Islet precursor cell (in vitro differentiated cells): ENCODE measurements around the gene SNCAIP.
"Not testable (repeated sequence)": the region's sequence is repeated elsewhere in the genome, so short reads cannot be mapped to it uniquely, and the experiment has no call there.

Experiments used
- DNase-seq: peaks from one replicate; pipeline ENCODE4 v3.0.0-alpha.2; 2018

Gene SNCAIP

DNA sequence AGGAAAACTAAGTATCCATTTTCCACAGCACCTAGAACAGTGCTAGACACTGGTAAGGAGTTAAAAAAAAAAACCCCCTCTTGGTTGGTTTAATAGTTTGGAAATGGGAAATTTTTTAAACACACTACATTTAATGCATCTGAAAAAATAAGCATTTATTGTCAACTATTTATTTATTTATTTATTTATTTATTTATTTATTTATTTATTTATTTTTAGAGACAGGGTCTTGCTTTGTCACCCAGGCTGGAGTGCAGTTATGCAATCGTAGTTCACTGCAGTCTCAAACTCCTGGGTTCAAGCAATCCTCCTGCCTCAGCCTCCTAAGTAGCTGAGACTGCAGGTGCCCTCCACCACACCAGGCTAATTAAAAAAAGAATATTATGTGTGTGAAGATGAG, 51.6 kb downstream of the SNCAIP start:
- no peak for DNase-seq

DNA sequence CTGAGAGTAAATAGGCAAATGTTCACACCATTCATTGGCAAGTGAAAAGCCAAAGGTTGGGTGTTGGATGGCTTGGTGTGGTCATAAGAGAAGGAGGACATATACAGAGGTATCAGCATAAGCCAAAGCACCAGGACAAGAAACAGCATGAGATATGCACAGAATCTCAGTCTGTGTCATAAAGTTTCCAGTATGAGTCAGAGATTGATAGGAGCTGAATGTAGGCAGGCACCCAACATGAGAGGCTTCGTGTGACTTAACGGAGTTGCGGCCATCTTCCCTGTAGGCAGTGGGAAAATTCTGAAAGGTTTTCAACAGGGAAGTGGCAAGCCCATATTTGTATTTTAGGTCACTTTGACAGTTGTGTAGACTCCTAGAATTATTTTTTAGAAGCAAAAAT, 54.5 kb downstream of the SNCAIP start:
- no peak for DNase-seq

DNA sequence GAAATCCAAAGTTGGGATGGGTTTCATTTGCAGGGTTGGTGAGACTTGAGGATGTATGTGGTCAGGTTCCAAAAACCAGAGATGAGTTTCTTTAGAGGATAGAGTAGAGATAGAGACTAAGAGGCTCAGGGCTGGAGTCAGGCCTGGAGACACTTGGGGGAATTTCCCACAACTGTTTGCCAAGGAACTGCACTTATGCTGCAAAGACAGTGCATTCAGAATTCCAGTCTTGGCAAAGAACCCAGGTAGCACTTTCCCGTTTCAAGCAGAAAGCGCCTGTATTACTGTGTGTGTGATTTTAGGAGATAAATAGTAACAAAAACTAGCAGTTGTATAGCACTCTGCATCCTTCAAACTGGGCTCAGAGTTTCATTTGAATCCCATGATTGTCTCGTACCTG, 55.4 kb downstream of the SNCAIP start:
- DNase-seq, result no peak

DNA sequence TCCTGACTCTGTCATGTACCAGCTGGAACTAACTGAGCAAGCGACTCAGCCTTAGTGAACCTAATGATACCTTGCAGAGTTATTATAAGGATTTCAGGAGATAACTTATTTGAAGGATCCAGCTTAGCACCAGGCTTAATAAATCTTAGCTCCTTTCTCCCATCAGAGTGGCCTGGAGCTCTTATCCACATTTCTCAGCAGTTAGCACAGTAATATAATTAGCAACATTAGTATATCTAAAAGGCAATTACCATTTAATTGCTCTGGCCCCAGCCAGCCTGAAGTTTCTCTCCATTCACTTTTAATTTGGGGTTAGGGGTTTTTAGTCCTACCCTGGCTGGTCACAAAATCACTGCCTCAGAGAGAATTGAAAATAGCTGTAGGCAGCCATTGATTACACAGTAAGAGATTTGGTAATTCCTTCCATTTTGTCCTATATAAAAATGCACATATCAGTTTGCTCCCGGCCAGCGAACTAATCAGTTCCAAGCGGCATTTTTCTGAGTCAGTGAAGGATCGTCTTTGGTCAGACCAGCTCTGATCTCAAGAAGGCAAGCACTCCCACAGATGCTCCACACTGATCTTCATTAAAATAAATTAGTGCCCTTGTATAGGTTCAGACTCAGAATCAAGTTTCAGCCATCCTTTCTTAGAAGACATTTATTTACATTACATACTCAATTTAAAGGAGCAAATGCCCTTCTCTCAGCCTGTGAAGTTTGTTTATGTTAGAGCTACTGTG, 56.6 kb downstream of the SNCAIP start:
- no peak for DNase-seq

DNA sequence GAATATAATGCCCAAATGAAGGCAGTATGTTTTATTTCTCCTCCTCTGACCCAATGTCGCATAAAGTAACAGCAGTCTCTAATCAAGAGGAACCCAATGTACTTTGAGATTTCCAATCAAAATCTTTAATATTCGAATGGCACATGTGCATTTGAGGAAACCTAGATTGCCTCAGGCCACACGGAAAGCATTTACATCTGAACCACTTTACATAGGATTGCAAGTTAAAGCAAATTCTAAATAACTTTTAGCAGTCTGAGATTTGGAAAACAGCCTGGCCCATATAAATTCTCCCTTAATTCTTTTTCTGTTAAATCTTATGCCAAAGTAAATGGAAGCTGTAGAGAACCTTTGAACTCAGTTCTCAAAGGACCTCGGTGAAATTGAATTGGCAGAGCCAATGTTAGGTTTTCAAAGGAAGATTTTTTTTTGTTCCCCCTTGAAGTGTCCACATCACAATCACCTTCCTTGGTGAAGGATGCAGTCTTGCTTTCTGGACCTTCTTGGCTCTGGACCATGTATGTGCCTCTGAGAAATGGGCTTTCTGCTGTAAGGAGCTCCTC, 57.3 kb downstream of the SNCAIP start:
- DNase-seq, result no peak

DNA sequence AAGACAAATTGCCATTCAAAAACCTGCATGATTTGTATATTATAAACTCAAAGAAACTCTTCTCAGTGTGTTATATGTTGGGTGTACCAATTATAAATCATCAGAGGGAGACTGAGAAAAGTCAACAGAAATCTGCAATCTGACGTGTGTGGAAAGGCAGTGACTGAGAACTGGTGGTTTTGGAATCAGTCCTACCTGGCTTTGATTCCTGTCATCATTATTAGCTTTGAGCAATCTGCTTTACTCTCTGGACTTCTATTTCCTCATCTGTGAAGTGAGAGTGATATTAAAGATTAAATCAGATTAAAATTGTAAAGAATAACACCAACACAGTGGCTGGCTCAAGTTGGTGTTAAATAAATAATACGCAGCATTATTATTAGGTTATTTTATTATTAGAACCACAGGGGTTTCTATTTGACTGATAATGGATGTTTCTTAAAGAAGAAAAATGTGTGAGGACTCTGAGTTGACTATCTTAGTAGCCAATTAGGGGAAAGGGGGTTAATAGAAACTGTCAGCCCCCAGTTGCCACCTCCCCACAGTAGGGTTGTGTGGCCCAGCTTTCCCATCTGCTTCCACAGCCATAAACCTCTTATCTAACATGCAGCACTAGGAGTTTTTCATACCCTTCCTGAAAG, 59.6 kb downstream of the SNCAIP start:
- no peak for DNase-seq

DNA sequence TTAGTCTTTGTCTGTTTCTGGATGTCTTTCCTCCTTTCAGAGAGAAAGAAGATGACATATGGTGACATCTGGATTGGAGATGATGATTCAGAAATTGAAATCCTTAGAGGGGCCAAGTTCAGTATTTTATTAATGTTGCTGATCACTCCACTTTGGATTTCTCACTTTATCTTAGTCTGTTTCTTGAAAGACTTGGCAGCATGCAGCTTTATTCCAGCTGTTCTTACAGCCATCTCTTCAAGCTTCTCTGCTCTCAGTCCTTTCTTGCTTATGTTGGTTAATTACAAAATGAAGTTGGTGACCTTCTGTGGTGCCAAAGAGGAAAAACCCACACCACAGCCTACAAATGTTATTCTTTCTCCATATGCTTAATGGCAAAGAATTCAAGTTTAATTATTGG, 62.1 kb downstream of the SNCAIP start:
- no peak for DNase-seq

DNA sequence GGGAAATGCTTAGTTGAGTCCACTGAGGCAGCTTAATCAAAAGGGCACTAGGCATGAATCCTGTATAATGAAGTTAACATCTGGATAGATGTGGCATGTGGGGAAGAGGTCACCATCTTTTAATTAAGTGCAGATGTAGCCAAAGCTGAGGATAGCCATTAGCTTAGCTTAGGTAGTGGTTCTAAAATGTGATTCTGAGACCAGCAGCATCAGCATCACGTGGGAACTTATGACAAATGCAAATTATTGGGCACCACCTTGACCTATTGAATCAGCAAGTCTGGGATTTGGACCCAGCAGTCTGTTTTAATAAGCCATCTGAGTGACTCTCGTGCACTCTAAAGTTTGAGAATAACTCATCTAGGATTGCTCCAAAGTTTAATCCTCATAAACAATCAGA, 63.8 kb downstream of the SNCAIP start:
- DNase-seq, result no peak

DNA sequence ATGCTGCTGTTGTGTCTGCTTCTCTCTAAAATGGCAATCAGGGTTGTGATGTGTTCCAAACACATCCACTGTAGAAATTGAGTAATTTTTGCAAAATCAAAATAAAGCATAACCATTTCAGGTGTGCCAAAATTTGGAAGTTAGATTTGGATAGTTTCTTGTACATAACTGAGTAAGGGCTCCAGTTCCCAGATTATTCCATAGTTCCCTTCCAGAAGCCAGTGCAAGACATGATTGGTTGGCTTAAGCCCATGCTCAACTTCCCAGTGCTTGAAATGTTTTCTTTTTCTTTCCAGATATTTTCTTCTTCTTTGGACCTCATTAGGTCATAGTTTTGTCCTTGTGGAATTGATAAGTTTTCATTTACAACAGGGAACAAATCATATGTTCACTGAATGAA, 64.2 kb downstream of the SNCAIP start:
- no peak for DNase-seq

DNA sequence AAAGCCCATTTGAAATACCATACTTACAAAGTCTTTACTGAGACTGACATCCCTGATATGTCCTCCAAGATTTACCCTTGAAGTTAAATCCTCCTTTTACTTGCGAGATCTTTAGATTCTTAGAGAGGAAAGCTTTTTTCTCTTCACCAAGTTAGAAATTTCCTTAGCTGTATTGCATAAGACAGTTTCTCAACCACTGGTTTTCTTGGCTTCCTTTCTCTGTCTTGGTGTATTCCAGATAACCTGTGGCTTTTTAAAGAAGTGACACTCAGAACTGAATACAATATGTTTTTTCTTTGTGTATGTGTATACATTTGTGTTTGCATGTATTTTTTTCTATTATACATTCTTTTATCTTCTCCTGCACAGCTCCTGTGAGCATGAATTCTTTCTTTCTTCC, 65.0 kb downstream of the SNCAIP start:
- DNase-seq, result no peak

DNA sequence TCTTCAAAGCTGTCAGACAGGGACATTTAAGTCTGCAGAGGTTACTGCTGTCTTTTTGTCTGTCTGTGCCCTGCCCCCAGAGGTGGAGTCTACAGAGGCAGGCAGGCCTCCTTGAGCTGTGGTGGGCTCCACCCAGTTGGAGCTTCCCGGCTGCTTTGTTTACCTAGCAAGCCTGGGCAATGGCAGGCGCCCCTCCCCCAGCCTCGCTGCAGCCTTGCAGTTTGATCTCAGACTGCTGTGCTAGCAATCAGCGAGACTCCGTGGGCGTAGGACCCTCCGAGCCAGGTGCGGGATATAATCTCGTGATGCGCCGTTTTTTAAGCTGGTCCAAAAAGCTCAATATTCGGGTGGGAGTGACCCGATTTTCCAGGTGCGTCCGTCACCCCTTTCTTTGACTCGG, 70.9 kb downstream of the SNCAIP start:
- not testable (repeated sequence) for DNase-seq

DNA sequence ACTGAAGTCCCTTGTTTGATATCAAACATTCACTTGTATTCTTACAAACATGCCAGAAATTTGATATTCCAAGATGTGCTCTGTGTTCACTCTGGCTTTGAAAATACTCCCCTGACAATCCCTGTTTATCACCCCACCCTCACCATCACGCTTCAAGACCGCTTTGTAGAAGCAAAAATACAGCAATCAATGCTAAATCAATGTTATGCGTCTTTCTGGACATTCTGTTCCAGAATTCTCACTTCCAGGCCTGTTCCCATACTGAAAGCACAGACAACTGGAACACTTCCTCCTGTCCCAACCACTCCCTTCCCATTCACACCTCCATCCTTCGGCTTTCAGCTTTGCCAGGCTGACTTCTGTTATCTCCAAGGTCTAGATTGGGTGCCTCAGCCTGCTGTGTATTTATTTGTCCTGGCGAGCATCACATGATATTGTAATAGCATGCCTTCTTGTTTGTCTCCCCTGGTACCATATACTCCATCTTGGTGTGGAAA, 72.8 kb downstream of the SNCAIP start:
- no peak for DNase-seq

DNA sequence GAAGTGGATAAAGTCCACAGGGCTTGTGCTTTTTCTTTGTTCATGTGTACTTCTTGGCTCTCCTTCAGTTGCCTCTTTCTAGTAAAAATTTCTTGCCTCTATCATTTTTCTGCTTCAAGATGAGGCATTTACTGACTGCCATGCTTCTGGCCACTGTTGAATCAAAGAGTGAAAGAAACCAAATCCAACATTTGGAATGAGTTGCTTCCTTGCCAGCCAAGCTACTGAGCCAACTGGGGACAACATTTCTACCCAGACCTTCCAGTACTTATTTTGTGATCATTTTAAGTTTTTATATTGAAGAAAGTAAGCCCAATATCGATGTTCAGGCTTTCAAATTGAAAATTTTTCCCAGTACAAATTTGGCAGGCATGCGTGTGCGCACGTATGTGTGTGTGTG, 73.2 kb downstream of the SNCAIP start:
- no peak for DNase-seq

DNA sequence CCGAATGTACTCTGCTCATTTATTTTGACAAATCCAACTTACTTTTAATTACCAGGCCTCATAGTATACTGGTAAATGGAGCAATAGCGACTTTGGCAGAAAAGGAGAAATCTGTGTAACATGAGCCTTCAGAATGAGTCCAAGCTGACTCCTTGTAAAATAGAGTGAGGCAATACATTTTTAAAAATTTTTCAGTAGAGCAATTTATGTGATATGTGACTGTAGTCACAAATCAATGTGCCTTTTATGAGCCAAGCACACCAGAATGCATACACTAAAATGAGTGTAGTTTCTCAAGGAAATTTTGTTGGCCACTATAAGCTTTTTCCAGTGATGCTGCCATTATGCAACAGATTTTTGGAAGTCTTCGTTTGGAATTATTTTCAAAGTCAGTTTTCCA, 73.8 kb downstream of the SNCAIP start:
- no peak for DNase-seq

DNA sequence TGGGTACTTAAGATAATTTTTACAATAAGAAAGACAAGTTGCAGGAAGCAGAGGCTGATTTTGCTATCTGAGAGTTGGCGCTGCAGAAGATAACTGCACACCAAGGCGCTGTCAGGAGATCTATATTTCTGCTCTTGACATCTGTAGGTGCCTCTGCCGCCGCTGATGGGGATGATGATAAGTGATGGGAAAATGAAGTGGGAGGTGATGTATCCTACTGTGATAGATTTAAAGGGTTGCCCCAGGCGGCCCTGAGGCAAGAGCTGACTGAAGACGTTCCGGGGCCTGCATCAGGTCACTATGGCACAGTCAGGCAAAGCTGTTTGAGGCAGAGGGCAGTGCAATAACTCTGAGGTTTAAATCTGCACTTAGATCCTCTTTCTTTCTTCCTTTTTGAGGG, 78.1 kb downstream of the SNCAIP start:
- no peak for DNase-seq

DNA sequence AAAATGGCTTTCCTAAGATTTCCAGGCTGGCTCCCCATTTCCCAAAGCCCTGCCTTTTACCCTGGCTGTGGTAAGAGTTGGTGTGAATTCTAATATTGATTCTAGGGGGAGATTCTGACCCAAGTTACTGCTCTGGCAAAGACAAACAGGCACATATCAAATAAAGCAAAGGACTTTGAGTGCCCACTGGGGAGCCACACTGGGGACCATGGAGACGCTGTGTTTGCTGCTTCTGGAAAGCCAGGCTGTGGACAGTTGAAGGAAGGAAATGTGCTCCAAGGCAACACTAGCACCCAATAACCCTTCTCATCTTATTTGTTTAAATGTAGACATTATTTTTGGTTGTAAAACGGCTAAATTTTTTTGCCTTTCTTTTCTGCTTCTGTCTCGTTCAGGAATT, 78.7 kb downstream of the SNCAIP start:
- DNase-seq, result no peak

DNA sequence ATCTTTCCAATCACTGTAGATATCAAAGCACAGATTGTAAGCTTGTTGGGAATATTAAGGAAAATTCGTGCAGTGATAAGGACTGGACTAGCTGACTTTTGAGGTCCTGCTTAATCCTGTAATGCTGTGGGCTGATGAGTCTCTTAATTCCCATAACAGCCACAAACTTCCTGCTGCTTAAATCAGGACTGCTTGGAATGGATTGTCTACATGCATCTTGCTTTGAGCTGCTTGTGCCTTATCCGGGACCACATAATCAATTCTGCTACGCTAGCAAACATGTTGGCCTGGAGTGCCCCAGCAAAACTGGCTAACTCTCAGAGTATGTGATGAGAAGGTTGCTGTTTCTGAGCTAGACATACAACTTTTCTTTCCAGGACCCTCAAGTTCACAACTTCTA, 79.6 kb downstream of the SNCAIP start:
- no peak for DNase-seq

DNA sequence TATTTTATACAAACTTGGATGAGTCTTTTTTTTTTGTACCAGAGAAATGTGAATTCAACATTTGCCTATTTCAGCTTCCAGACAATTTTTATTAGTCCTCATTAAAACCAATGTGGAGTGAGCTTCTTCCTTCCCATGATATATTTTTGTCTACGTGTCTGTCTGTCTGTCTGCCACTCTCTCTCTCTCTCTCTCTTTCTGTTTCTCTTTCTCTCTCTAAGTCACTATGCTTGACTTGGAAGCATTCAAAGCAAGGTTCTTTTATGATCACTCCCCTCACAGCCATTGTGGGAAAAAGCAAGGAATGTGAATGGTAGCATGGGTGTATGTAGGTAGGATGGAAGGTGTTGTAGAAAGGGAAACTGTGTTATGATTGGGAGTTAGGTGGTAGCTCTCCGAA, 80.2 kb downstream of the SNCAIP start:
- no peak for DNase-seq

DNA sequence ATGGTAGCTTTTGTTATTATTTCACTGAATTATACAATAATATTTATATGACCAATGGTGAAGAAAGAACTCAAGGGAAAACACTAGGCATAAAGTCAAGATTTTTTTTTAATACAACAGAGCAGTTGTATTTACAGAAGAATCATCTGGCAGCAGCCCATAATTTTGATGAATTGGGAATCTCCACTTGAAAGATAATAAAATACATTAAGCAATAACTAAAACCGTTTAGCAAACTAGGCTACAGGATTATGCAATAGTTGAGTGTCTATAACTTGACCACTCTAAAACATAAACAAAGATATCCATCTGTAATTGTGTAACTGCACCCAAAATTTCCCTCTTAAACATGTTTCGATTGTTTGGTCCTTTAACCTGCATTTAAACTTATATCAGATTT, 80.8 kb downstream of the SNCAIP start:
- DNase-seq, result no peak

DNA sequence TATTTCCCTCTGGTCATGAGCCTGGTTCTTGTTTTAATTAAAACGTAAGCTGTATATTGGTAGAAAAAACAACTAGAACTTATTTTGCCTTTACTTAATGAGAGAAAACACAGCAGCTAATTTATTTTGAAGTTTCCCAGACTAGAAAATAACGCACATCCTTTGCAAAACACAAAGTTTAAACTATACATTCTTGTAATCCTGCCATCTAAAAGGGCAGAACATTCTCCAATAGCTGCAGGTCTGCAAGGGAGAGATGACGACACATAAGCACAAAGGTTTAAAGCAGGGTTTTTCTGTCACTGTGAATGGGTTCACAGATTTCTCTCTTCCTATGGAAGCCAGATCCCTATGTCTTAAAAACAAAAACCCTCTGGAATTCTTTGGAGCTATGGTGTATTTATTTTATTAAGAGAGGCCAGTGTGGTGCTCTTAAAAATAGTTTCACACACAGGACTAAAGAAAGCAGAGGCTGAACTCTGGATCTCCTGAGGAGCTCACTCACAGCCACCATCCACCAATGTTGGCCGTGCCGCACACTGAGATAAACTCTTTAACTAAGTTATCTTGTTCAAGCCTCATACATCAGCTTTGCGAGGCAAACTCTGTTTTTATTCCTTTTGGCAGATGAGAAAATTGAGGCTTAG, 82.4 kb downstream of the SNCAIP start:
- DNase-seq, result no peak

DNA sequence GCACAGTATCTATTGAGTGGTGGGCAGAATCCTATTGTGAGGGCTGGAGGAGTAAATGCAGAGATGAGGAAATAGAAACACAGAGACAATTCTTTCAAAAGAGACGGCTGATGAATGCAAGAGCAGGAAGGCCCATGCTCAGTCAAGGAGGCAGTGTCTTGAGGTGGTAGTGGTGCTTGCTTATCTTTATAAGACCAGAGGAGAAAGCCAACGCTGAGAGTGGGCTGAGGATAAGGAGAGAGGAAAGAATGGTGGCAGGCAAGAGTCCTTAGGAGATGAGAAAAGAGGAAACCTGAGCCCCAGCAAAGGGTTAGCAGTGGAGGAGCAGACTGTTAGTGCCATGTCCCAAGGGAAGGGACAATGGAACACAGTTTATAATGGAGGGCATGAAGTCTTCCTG, 86.0 kb downstream of the SNCAIP start:
- DNase-seq, result no peak

DNA sequence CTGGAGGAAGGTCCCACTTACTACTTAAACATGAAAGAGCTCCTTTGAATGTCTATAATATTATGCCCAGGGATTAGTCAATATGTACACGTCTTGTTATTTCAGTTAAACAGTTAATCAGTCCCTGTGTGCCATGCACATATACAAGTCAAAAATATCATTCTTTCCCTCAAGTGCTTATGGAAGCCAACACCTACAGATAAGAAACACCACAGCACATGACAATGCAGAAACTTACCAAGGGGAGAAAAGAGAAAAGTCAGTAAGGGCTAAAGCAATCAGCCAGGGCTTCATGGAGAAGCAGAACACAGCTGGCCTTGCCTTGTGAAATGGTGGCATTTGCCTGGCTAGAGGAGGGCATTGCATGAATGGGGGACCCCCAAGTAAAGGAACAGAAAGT, 88.3 kb downstream of the SNCAIP start:
- no peak for DNase-seq

DNA sequence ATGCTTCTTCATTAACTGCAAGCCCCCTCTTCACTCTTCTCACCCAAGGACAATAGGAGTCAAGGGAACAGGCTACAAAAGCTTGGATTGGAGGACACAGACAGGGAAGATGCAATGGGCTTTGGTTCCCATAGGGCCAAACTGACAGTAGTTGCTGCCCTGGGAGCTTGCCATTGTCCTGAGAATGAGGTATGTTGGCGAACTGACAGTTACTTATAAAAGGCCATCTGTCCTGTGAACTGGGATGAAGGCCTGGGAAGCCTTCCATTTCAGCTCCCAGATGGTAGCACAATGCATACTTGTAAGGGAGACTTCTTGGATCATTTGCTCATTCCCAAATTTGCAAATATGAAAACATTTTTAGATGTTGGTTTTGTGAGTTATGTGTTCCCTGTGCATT, 88.9 kb downstream of the SNCAIP start:
- DNase-seq, result no peak
